Measurements from ENCODE around the gene ESRRA.

ESRRA gene

DNA sequence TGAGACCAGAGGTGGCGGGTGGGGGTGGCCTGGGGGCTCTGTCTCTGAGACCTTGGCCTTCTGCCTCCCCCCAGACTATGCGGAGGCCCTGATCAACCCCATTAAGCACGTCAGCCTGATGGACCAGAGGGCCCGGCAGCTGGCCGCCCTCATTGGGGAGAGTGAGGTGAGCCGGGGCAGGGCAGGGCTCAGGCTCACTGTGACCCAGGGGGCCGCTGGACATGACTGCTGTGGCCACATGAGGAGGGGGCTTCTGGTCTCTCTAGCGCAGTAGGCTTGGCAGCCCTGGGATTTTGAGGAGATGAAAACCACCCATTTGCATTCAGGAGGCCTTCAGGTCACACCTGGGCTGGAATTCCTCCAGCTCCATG, 41.4 kb upstream of the ESRRA start:
- no peak overlapping the region for H3K27ac ChIP-seq (ENCODE audit: low read length)
- no peaks in the 10 kb centered on the region for H3K9me3 ChIP-seq (ENCODE audit: control insufficient read depth in 2 of 2, low read length in 2 of 2)
- H3K9ac ChIP-seq (ENCODE audit: low read length in 2 of 2): no peak overlapping the region
- H3K4me1 ChIP-seq (ENCODE audit: control insufficient read depth, insufficient read depth, low read length): peaks cover 14% of the 10 kb centered on the region
- no peaks in the 10 kb centered on the region for H3K27me3 ChIP-seq (ENCODE audit: control insufficient read depth in 1 of 2, insufficient read depth in 2 of 2, low read length in 2 of 2)
- peaks cover 12 to 29% of the 10 kb centered on the region in 2 donors for H3K36me3 ChIP-seq (ENCODE audit: control insufficient read depth in 2 of 2, insufficient read depth in 2 of 2, low read length in 2 of 2)
- no peak overlapping the region for H3K4me3 ChIP-seq (ENCODE audit: low read length in 2 of 2)

DNA sequence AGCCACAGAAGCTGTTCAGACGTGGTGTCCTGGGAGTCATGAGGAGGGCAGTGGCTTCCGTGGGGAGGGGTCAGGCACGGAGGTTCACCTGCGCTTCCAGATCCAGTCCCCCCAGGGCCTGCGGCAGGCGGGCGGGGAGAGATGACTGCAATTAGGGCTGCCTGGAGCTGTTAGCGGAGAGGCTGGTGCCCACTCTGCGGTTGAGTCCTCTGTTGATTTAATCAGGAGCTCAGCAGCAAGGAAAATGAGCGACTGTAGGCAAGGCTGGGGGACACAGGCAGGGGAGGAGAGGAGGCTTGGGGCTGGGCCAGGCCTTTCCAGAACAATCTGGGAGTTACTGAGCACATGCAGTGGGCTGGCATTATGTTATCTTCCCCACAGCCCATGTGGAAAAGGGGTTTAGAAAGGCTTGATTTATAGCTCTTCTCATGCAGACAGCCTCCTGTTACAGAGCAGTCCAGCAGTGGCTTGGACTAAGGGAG, 40.9 kb upstream of the ESRRA start:
- Histone ChIP-seq H3K4me1 (ENCODE audit: control insufficient read depth, insufficient read depth, low read length) (peaks cover 19% of the 10 kb centered on the region), H3K9me3 (ENCODE audit: control insufficient read depth in 2 of 2, low read length in 2 of 2) (no peaks in the 10 kb centered on the region), H3K4me3 (ENCODE audit: low read length in 2 of 2) (no peak overlapping the region), H3K36me3 (ENCODE audit: control insufficient read depth in 2 of 2, insufficient read depth in 2 of 2, low read length in 2 of 2) (peaks cover 12 to 27% of the 10 kb centered on the region in 2 donors), H3K27me3 (ENCODE audit: control insufficient read depth in 1 of 2, insufficient read depth in 2 of 2, low read length in 2 of 2) (no peaks in the 10 kb centered on the region), H3K9ac (ENCODE audit: low read length in 2 of 2) (no peak overlapping the region), H3K27ac (ENCODE audit: low read length) (no peak overlapping the region)

DNA sequence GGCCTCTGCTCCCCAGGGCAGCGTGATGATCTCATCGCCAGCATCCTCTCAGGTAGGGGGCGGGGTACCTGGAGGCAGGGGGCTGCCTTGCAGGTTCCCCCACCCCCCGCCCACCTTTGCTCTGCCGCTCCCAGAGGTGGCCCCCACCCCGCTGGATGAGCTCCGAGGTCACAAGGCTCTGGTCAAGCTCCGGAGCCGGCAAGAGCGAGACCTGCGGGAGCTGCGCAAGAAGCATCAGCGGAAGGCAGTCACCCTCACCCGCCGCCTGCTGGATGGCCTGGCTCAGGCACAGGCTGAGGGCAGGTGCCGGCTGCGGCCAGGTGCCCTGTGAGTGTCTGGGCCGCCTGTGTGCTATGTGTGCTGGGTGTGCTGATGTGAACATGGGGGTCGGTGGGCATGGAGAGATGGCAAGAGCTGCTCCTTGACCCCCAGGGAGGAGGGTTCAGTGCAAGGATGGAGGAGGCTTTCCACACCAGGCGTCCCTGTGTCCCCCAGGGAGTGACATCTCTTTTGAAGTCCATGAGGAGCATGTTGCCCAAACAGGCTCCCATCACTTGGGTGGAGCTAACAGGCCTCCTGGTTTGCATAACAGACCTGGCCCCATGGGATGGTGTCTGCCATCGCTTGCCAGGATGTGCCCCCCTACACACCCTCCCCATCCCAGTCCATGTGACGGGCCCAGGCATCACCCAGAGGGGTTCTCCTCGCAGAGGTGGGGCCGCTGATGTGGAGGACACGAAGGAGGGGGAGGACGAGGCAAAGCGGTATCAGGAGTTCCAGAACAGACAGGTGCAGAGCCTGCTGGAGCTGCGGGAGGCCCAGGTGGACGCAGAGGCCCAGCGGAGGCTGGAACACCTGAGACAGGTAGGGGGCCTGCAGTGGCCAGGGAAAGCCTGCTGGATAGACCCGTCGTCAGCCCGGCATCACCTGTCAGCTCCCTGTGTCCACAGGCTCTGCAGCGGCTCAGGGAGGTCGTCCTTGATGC, 39.9 kb upstream of the ESRRA start:
- peaks cover 12 to 27% of the 10 kb centered on the region in 2 donors for H3K36me3 ChIP-seq (ENCODE audit: control insufficient read depth in 2 of 2, insufficient read depth in 2 of 2, low read length in 2 of 2)
- H3K4me1 ChIP-seq (ENCODE audit: control insufficient read depth, insufficient read depth, low read length): peaks cover 24% of the 10 kb centered on the region
- no peak overlapping the region for H3K9ac ChIP-seq (ENCODE audit: low read length in 2 of 2)

DNA sequence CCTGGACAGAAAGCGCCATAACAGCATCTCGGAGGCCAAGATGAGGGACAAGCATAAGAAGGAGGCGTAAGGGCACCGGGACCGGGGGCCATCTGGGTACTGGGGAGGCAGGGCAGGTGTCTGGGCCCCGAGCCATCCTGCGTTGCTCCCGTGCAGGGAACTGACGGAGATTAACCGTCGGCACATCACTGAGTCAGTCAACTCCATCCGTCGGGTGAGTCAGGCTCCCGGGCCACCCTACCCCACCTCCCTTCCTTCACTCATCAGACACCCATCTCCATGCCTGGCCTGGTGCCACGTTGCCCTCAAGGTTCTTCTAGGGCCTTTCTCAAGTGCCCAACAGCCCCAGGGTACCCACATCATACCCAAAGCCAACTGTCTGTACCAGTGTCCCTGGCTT, 39.0 kb upstream of the ESRRA start:
- peaks cover 26% of the 10 kb centered on the region for H3K4me1 ChIP-seq (ENCODE audit: control insufficient read depth, insufficient read depth, low read length)
- H3K36me3 ChIP-seq (ENCODE audit: control insufficient read depth in 2 of 2, insufficient read depth in 2 of 2, low read length in 2 of 2): peaks cover 12 to 25% of the 10 kb centered on the region in 2 donors
- H3K9me3 ChIP-seq (ENCODE audit: control insufficient read depth in 2 of 2, low read length in 2 of 2): no peaks in the 10 kb centered on the region
- no peak overlapping the region for H3K9ac ChIP-seq (ENCODE audit: low read length in 2 of 2)
- no peaks in the 10 kb centered on the region for H3K27me3 ChIP-seq (ENCODE audit: control insufficient read depth in 1 of 2, insufficient read depth in 2 of 2, low read length in 2 of 2)
- no peak overlapping the region for H3K27ac ChIP-seq (ENCODE audit: low read length)
- H3K4me3 ChIP-seq (ENCODE audit: low read length in 2 of 2): no peak overlapping the region

More for the DNA sequence above, 39.9 kb upstream of the ESRRA start:
- no peaks in the 10 kb centered on the region for H3K27me3 ChIP-seq (ENCODE audit: control insufficient read depth in 1 of 2, insufficient read depth in 2 of 2, low read length in 2 of 2)
- no peaks in the 10 kb centered on the region for H3K9me3 ChIP-seq (ENCODE audit: control insufficient read depth in 2 of 2, low read length in 2 of 2)
- H3K4me3 ChIP-seq (ENCODE audit: low read length in 2 of 2): no peak overlapping the region
- H3K27ac ChIP-seq (ENCODE audit: low read length): no peak overlapping the region

DNA sequence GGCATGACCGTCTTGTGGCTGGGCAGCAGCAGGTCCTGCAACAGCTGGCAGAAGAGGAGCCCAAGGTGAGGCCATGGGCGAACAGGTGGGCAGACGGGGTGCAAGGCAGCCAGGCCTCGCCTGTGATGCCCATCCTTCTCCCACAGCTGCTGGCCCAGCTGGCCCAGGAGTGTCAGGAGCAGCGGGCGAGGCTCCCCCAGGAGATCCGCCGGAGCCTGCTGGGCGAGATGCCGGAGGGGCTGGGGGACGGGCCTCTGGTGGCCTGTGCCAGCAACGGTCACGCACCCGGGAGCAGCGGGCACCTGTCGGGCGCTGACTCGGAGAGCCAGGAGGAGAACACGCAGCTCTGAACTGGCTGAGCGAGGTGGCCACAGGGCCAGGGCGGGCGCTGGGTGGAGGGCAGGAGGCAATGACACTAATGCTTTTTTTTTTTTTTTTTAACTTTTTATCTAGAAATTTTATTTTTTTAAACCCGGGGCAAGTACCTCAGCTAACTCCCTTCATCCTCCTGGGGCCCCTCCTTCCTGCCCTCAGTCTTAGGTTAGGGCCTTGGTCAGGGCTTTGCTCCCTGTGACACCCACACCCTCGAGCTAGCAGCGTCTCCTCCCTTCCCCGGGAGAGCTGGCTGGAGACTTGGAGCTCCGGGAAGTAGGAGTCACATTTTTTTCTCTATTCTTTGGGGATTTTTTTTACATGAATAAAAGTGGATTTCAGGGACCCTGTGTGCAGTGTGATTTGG, 37.9 kb upstream of the ESRRA start:
- H3K9ac ChIP-seq (ENCODE audit: low read length in 2 of 2): no peak overlapping the region
- peaks cover 35% of the 10 kb centered on the region for H3K4me1 ChIP-seq (ENCODE audit: control insufficient read depth, insufficient read depth, low read length)
- no peaks in the 10 kb centered on the region for H3K27me3 ChIP-seq (ENCODE audit: control insufficient read depth in 1 of 2, insufficient read depth in 2 of 2, low read length in 2 of 2)
- H3K9me3 ChIP-seq (ENCODE audit: control insufficient read depth in 2 of 2, low read length in 2 of 2): no peaks in the 10 kb centered on the region
- peaks cover 9 to 20% of the 10 kb centered on the region in 2 donors for H3K36me3 ChIP-seq (ENCODE audit: control insufficient read depth in 2 of 2, insufficient read depth in 2 of 2, low read length in 2 of 2)
- H3K4me3 ChIP-seq (ENCODE audit: low read length in 2 of 2): no peak overlapping the region
- peak overlapping the region; percentile 96 for H3K27ac ChIP-seq (ENCODE audit: low read length)

DNA sequence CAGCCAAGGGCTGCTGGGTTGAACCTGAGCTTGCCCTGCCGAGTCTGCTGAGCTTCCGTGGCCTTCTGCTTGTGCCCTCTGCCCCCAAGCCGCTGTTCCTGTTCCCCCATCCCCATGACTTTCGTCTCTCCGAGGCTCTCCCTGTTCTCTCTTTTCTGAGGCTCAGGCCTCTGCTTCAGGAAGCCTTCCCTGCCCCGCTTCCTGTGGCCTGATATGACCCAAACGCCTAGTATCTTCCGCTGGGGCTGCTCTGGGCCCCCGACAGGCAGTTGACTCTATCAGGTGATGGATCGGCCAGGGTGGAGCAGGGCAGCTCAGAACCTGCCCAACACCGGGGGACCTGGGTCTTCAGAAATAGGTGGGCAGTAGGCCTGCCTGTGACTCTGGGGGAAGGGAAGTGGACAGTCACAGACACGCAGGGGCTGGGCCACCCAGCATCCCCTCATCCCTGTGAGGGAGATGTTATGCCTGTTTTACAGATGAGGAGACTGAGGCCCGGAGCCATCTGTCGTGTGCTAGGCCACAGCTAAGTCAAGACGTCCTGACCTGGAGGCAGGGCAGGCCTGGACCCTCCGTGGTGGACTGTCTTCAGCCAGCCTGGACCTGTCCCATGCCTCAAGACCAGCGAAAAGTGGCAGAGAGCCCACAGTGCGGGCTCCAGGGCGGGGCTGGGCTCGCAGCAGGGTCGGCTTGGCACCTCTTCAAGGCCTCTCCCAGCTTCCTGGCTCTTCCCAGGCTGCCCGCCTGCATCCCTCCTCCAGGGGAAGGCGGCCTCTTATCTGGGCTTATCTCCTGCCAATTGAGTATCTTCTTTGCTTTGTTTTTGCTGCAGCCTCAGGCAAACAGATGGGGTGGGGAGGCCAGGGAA, 37.1 kb upstream of the ESRRA start:
- H3K9ac ChIP-seq (ENCODE audit: low read length in 2 of 2): peak overlapping the region; percentile 78 to 86
- no peaks in the 10 kb centered on the region for H3K27me3 ChIP-seq (ENCODE audit: control insufficient read depth in 1 of 2, insufficient read depth in 2 of 2, low read length in 2 of 2)
- peaks cover 35% of the 10 kb centered on the region for H3K4me1 ChIP-seq (ENCODE audit: control insufficient read depth, insufficient read depth, low read length)
- peak overlapping the region; percentile 72 to 94 for H3K4me3 ChIP-seq (ENCODE audit: low read length in 2 of 2)
- peak overlapping the region; percentile 96 for H3K27ac ChIP-seq (ENCODE audit: low read length)
- H3K36me3 ChIP-seq (ENCODE audit: control insufficient read depth in 2 of 2, insufficient read depth in 2 of 2, low read length in 2 of 2): peaks cover 0 to 17% of the 10 kb centered on the region in 2 donors
- no peaks in the 10 kb centered on the region for H3K9me3 ChIP-seq (ENCODE audit: control insufficient read depth in 2 of 2, low read length in 2 of 2)

DNA sequence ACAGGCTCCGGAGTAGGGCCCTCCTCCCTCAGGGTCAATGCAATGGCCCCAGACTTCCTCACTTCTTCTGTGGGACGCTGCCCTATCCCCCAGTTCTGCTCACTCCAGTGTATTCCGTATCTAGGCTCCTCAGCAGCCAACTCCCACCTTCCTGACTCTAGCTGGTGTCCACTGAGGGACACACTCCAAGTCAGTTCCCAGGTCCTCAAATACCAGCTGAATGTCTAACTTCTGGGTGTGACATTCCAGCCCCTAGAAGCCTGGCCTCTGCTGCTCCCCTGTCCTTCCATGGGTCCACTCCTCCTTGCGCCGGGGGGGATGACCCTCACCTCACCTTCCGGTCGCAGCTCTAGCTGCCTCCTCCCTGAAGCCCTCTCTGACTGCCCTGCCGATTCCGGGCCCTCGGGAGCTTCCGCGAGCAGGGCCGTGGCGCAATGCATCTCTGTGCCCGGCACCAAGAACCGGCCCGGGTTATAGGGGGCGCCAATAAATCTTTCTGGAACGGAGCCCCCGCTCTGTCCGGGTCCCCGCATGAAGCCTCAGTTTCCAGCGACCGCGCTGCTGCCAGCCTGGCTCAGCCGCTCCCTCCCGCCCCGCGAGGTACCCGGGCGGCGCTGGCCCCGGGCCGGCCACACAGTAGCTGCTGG, 36.3 kb upstream of the ESRRA start:
- peaks cover 35% of the 10 kb centered on the region for H3K4me1 ChIP-seq (ENCODE audit: control insufficient read depth, insufficient read depth, low read length)
- peaks cover 0 to 14% of the 10 kb centered on the region in 2 donors for H3K36me3 ChIP-seq (ENCODE audit: control insufficient read depth in 2 of 2, insufficient read depth in 2 of 2, low read length in 2 of 2)
- H3K27me3 ChIP-seq (ENCODE audit: control insufficient read depth in 1 of 2, insufficient read depth in 2 of 2, low read length in 2 of 2): no peaks in the 10 kb centered on the region
- peak overlapping the region; percentile 72 to 94 for H3K4me3 ChIP-seq (ENCODE audit: low read length in 2 of 2)
- H3K9me3 ChIP-seq (ENCODE audit: control insufficient read depth in 2 of 2, low read length in 2 of 2): no peaks in the 10 kb centered on the region
- peak overlapping the region; percentile 96 for H3K27ac ChIP-seq (ENCODE audit: low read length)
- H3K9ac ChIP-seq (ENCODE audit: low read length in 2 of 2): peak overlapping the region; percentile 78 to 86

DNA sequence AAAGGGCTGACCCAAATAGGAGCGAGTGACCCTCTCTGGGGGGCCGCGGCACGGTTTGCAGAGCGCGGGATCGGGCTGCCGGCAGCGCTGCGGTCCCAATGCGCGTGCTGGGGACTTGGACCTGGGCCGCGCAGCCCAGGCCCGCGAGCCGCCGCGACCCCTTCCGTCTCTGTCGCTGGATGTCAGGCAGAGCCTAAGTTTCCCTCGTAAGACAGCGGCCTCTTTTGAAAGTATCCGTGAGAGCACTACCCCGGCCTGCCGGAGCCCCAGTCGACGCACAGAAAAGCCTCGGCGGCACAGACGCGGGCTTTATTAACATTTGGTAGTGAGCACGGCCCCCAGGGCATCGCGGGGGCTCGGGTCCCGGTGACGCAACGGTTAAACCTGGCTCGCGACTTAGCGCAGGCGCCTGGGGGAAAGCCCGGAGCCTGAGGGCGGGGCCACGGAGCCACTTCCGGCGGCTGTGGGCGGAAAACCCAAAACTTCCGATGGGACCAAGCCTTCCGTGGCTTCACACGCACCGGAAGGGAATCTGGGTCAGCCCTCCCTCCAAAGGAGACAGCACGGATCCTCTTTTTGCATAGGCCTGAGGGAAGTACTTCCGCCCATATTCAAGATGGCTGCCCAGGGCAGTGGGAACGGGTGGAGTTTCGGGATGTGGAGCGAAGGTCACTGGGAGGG, 35.6 kb upstream of the ESRRA start:
- peak overlapping the region; percentile 94 to 99 for H3K4me3 ChIP-seq (ENCODE audit: low read length in 2 of 2)
- H3K27me3 ChIP-seq (ENCODE audit: control insufficient read depth in 1 of 2, insufficient read depth in 2 of 2, low read length in 2 of 2): no peaks in the 10 kb centered on the region
- peak overlapping the region; percentile 96 for H3K27ac ChIP-seq (ENCODE audit: low read length)
- peak overlapping the region; percentile 93 to 96 for H3K9ac ChIP-seq (ENCODE audit: low read length in 2 of 2)
- no peaks in the 10 kb centered on the region for H3K9me3 ChIP-seq (ENCODE audit: control insufficient read depth in 2 of 2, low read length in 2 of 2)
- H3K4me1 ChIP-seq (ENCODE audit: control insufficient read depth, insufficient read depth, low read length): peaks cover 35% of the 10 kb centered on the region
- H3K36me3 ChIP-seq (ENCODE audit: control insufficient read depth in 2 of 2, insufficient read depth in 2 of 2, low read length in 2 of 2): peaks cover 0 to 9% of the 10 kb centered on the region in 2 donors

DNA sequence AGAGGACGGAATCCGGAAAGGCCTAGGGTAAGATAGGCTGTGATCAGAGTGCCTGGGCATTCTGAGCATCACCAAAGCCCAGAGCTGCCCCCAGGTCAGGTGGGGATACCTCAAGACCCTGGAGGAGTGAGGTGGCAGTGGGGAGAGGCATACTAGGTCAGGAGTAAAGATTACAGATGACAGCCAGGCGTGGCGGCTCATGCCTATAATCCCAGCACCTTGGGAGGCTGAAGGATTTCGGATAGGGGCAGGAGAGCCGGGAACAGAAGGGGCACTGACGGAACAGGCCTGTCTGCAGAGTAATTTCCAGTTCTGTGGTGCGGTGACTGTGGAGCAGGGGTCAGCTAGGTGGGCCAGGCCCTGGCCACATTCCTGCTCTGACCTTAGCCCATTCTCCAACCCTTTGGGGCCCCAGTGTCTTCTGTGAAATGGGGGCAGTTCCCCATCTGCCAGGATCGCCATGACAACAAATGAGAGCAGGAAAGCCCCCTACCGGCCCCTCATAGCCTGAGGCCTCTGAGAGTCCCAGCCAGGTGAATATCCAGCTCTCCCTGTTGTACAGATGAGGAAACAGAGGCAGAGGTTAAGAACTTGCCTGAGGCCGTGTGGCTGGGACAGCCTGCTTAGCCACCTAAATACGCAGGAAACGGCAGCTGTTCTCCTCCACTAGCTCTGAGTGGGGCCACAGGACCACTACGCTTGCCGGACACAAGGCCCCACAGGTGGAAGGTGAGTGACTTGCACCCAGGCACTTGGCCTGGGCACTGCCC, 30.1 kb upstream of the ESRRA start:
- Histone ChIP-seq H3K27ac (ENCODE audit: low read length) (no peak overlapping the region), H3K36me3 (ENCODE audit: control insufficient read depth in 2 of 2, insufficient read depth in 2 of 2, low read length in 2 of 2) (peaks cover 11 to 17% of the 10 kb centered on the region in 2 donors), H3K9ac (ENCODE audit: low read length in 2 of 2) (no peak overlapping the region), H3K9me3 (ENCODE audit: control insufficient read depth in 2 of 2, low read length in 2 of 2) (no peaks in the 10 kb centered on the region), H3K27me3 (ENCODE audit: control insufficient read depth in 1 of 2, insufficient read depth in 2 of 2, low read length in 2 of 2) (no peaks in the 10 kb centered on the region), H3K4me1 (ENCODE audit: control insufficient read depth, insufficient read depth, low read length) (peaks cover 13% of the 10 kb centered on the region), H3K4me3 (ENCODE audit: low read length in 2 of 2) (no peak overlapping the region)
